GM21390 (cell line): ENCODE results near the gene NIFK.
"Not testable (repeated sequence)": the region's sequence is repeated elsewhere in the genome, so short reads cannot be mapped to it uniquely, and the experiment has no call there.

Experiments used
- ATAC-seq: cut with Tn5 transposase; IDR thresholded peaks from one replicate; pipeline ENCODE4 v1.9.1; 2021; ENCODE audit not compliant: unreplicated experiment

NIFK gene

DNA sequence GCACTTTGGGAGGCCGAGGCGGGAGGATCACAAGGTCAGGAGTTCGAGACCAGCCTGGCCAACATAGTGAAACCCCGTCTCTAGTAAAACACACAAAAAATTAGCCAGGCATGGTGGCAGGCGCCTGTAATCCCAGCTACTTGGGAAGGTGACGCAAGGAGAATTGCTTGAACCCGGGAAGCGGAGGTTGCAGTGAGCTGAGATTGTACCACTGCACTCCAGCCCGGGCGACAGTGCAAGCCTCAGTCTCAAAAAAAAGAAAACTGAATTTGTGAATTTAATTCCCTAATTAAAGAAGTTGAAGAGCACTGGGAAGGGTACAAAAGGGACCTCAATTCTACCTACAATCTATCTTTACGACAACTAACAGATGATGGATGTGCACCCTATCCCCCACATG lies 2.1 kb downstream of the NIFK start:
- not testable (repeated sequence) for ATAC-seq

GRCh38 chr2:121731366-121731765 lies 5.3 kb downstream of the NIFK start:
- no peak for ATAC-seq

- ATAC-seq, result no peak
These were observed 8.7 kb downstream of the NIFK start for GRCh38 chr2:121727950-121728349.

- no peak for ATAC-seq
These were observed 9.3 kb downstream of the NIFK start for GRCh38 chr2:121727332-121727731.

DNA sequence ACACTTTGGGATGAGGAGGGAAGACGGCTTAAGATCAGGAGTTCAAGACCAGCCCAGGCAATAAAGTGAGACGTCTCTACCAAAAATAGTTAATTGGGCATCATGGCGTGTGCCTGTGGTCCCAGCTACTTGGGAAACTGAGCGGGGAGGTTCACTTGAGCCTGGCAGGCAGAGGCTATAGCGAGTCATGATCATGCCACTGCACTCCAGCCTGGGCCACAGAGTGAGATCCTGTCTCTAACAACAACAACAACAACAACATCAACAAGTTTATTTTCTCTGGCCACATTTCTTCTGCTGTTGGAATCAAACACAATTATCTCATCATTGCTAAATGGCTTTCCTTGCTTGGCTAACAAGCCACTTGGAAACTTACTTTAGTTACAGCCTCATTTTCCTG lies 13.4 kb downstream of the NIFK start:
- ATAC-seq, result no peak

- no peak for ATAC-seq
These were observed 14.2 kb downstream of the NIFK start for GRCh38 chr2:121722479-121722878.

DNA sequence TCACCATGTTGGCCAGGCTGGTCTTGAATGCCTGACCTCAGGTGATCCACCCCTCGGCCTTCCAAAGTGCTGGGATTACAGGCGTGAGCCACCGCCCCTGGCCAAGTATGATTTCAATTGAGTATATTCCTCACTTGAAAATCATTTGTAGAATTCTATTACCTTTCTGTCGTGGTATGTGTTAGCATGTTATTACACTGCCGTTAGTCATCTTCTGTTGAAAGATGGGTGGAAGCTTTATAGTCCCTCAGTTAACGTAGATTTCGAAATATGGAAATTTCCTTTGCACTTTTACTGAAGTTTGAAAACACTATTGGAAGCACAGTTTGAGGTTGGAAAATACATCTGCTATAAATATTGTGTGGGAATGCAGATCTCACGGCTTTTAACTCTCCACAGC lies 14.7 kb downstream of the NIFK start:
- ATAC-seq, result no peak

- ATAC-seq, result no peak
These were observed 19.1 kb downstream of the NIFK start for GRCh38 chr2:121717529-121717928.

DNA sequence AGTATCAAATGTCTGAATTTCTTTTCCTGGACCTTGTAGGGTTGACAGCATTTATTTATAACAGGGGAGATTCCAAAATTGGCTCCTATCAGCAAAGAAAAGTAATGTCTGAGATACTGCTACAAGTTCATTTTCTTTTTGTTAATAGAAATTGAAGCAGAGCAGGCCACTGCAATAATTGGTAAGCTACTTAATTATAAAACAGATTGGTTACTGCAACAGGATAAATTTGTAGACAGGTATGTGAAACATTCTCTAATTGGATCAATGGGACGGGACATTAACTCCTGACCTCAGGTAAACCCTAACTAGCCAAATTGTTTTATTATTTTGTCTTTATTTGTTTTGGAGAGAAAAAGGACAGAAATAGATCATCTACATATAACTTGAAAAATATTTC lies 20.5 kb downstream of the NIFK start:
- no peak for ATAC-seq

DNA sequence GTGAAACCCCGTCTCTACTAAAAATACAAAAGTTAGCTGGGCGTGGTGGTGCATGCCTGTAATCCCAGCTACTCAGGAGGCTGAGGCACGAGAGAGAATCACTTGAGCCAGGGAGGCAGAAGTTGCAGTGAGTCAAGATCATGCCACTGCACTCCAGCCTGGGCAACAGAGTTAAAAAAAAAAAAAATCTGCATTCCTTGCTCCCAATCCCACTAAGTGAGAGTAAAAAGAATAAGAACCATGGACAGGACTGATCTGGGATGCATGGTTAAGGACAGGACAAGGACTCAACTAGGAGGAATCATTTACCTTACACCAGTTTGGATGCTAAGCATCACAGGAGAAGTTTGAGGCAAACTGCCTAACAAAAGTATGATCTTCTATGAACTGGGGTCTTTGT lies 25.2 kb downstream of the NIFK start:
- ATAC-seq, result not testable (repeated sequence)

DNA sequence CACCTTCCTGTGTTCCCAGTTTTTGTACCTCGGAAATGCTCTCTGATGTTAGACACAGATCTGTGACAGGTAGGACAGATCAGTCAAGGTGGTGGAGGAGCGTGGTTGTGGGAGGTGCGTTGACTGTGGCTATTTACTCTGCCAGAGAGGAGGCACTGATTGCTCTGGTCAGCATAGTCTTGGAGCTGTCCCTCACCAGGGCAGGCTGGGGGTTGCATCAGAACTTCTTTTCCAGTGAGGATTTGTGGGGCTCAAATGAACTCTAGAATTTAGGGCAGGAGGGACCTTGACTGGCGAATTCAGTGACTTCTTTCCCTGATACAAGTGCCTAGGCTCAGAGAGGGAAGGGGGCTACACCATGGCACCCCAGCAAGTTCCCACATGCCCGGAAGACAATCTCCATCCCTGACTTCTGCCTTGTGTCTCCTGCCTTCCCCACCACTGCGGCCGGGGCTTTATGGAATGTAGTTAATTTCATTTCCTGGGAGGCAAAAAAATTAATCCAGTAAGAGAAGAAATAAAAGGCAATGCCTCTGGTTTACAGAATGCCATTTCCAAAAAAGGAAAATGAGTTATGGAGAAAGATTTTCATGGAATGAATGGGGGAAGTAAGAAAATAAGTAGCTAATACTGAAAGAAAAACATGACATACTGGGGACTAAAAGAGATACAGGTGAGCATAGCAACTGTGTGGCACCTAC lies 26.1 kb downstream of the NIFK start:
- ATAC-seq, result no peak

DNA sequence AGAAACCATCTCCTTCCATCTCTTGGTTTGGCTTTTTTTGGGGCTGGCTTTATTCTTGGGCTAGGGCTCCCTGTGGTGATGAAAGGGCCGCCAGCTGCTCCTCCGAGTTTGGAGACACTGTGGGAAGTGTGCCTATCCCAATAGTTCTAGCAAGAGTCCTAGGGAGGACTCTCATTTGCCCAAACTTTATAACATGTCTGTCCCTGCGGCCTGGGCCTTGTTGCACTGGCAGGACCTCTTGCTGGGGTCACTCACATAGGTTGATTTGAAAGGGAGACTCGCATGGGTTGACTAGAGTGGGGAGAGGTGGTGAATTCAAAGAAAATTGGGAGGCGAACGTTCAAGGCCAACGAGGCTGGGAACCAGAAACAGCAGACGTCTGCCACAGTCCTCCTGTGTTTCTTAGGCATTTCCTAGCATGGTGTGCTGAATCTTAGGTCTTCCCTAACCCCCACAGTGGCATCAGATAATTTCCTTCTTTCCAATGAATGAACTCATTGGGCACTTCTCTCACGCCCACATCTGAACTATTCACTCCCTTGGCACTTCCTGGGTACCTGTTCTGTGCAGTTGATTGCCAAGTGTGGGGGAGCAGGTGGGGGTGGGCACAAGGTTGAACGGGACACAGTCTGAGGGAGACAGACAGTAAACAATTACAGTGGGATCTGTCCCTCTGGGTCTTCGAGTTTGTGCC lies 26.8 kb downstream of the NIFK start:
- no peak for ATAC-seq

DNA sequence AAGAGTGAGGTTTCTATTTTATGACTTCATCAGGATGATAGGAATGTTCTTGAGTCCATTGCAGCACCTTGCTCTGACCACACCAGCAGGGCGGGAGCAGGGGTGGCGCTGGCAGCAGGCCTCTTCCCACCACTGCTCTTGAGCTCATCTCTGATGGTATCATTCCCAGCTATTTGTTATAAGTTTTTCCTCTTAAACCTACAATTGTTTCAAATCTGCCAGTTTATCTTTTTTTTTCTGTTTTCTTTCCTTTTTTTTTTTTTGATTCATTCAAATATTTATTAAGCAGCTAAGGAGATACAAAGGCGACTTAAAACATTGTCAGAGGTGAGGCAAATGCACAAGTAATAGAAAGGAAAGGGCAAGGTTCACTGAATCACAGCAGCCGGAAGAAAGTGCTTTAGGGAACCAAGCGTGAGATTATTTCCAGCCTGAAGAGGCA lies 28.7 kb downstream of the NIFK start:
- ATAC-seq, result no peak

GRCh38 chr2:121707344-121707919 lies 29.2 kb downstream of the NIFK start:
- no peak for ATAC-seq

DNA sequence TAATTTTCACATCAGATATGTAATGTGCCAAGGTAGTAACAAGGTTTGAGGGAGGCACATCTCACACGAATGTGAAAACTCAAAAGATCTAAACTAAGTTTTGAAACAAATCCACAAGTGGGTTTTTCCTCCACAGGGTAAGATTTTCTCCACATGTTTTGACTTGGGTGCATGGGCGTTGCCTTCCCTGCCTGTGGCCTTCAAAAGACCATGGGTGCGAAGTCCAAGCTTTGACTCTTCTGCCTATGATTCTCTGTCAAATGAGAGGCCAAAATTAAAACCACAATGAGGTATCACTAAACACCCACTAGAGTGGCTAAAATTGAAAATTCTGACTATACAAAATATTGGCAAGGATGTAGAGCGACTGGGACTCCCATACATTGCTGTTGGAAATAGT lies 30.7 kb downstream of the NIFK start:
- no peak for ATAC-seq

- no peak for ATAC-seq
These were observed 31.3 kb downstream of the NIFK start for GRCh38 chr2:121705390-121705789.

DNA sequence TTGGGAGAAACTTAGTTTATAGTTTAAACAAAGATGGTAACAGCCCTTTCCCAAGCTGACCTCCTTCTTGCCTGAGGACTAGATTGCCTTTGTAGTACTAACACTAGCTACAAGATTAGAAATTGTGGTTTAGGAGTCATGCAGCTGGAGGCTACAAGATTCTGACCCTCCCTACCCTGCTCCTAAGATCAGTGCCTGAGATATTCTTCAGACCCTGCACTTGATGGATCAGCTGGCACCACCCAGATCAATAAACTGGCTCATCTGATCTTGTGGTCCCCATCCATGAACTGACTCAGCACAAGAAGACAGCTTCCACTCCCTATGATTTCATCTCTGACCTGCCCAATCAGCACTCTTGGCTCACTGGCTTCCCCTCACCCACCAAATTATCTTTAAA lies 34.9 kb downstream of the NIFK start:
- ATAC-seq, result not testable (repeated sequence)

DNA sequence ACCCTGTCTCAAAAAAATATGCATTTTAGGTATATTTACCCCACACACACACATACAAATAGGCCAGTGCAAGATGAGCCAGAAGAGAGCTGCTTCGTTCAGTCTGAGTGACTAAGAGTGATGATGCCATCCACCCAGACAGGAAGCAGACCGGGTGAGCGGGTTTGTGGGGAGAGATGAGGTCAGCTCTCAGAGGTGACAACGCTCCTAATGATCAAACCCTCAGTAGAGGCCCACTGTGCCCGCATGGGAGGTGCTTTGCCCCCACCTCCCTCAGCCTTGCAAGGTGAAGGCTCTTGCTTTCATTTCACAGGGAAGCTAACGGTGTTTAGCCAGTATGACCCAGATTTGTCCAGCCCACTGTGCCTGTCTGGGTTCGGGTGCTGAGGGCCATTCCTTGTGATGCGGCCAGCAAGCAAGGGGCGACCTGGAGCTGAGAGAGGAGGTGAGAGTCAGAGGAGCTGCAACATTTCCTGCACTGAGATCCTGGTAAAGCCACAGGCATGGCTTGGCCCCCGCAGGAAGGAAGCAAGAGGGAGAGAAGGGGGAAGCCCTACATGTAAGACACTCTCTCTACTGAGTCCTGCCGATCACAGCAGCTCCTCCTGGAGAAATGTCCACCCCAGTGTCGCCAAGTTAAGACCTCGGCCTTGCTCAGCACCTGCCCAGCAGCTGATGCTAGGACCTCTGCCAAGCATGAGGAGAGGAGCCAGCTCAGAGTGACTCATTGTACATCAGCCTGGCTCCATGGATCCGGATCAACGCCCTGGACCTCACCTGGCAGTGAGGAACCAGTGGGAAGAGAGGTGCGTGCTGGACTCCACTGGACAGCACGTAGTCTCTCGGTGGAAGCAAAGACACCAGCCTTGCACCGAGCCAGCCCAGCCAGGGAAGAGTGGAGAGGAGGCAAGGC lies 37.0 kb downstream of the NIFK start:
- ATAC-seq, result peak; percentile 98

DNA sequence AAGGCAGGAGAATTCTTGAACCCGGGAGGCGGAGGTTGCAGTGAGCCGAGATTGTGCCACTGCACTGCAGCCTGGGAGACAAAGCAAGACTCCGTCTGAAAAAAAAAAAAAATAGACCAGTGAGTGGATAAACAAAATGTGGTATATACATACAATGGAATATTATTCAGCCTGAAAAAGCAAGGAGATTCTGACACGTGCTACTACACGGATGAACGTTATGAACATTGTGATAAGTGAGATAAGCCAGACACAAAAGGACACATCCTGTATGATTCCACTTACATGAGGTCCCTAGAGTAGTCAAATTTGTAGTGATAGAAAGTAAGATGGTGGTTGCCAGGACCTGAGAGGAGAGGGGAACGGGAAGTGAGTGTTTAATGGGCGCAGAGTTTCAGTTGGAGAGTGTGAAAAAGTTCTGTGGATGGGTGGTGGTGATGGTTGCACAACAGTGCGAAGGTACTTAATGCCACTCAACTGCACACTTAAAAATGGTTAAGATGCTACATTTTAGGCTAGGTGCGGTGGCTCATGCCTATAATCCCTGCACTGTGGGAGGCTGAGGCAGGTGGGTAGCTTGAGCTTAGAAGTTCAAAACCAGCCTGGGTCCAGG lies 38.3 kb downstream of the NIFK start:
- ATAC-seq, result no peak

GRCh38 chr2:121697108-121697631 lies 39.5 kb downstream of the NIFK start:
- no peak for ATAC-seq
